Amniotic stem cell (primary cell): ENCODE data around the gene DDX49.

Source experiments
- DNase-seq: peaks from one replicate; lab custom pipeline; 2025; lab: John Stamatoyannopoulos, UW

The DDX49 gene

GRCh38 chr19:18975869-18976268 lies 56.4 kb downstream of the DDX49 start:
- DNase-seq = no peak
